Measurements from ENCODE around the gene FAM167B. TPM values are rescaled to one million over a fixed set of nuclear protein-coding genes. Genes with fewer than 3 reads are reported as not detected.

FAM167B gene
- total and polyA plus RNA-seq, 2 of the 4 experiments (the other 2 are of a cell fraction): 0.18 to 0.53 TPM

- 0 out of 2 replicates have a peak, but pooled peaks cover 2% of the 10 kb centered on the region for H4K20me1 ChIP-seq (ENCODE audit: insufficient read depth, low read length)
Measured at GRCh38 chr1:32232558-32233304, 14.3 kb upstream of the FAM167B start.

More at GRCh38 chr1:32232558-32233304, 14.3 kb upstream of the FAM167B start:
- Histone ChIP-seq H2BK120ac (ENCODE audit: low read depth, low read length) (no peak overlapping the region), H4K5ac (ENCODE audit: low read depth, low read length) (no peak overlapping the region), H4K91ac (ENCODE audit: insufficient read depth, low read depth, low read length) (no peak overlapping the region), H3K4me2 (ENCODE audit: low read depth, low read length) (no peak overlapping the region), H3K79me1 (ENCODE audit: low read depth in 1 of 2, low read length in 2 of 2) (peaks cover 0 to 16% of the 10 kb centered on the region in 2 experiments; a peak in 2 of 4 replicates), H3K36me3 (ENCODE audit: control insufficient read depth, insufficient read depth, low read length) (peaks cover 35% of the 10 kb centered on the region), H3K9ac (ENCODE audit: low read depth, low read length) (no peak overlapping the region), H2BK20ac (ENCODE audit: low read depth, low read length) (no peak overlapping the region), H3K27ac (ENCODE audit: insufficient read depth, low read length) (no peak overlapping the region), H4K8ac (ENCODE audit: low read depth in 2 of 2, low read length in 2 of 2) (no peak overlapping the region), H3K23ac (ENCODE audit: low read depth, low read length) (no peak overlapping the region), H2BK5ac (ENCODE audit: low read depth, low read length, poor library complexity, severe bottlenecking) (no peak overlapping the region), H3K14ac (replicated peaks; ENCODE audit: low read depth, low read length) (no peak overlapping the region), H3K4me3 (ENCODE audit: insufficient read depth, low read depth, low read length) (no peak overlapping the region), H3K9me3 (ENCODE audit: control insufficient read depth, insufficient read depth, low read length) (no peaks in the 10 kb centered on the region), H2AK9ac (replicated peaks; ENCODE audit: low read depth, low read length, poor library complexity) (no peak overlapping the region), H3K9me1 (ENCODE audit: insufficient read depth, low read length) (peaks cover 15% of the 10 kb centered on the region), H2BK15ac (ENCODE audit: low read depth, low read length) (no peak overlapping the region), H3K4me1 (ENCODE audit: control insufficient read depth, insufficient read depth, low read length) (peaks cover 12% of the 10 kb centered on the region), H3K18ac (ENCODE audit: low read depth, low read length) (no peak overlapping the region), H3K4ac (ENCODE audit: low read depth, low read length) (no peak overlapping the region), H3K56ac (ENCODE audit: extremely low read depth, insufficient read depth, low read length) (no peak overlapping the region), H2AK5ac (ENCODE audit: low read depth, low read length) (no peak overlapping the region), H2AFZ (replicated peaks; ENCODE audit: low read length, poor library complexity) (no peak overlapping the region), H3K27me3 (ENCODE audit: control insufficient read depth, insufficient read depth, low read length) (no peaks in the 10 kb centered on the region)
- dilution Hi-C loops (cut with HindIII; ENCODE audit: low sequenced_read_pairs, unreplicated experiment): no loop called here
- TF ChIP-seq MAZ (IDR thresholded peaks at IDR 0.05; ENCODE audit: borderline replicate concordance, low read depth, low read length) (no peak), FOS (IDR thresholded peaks at IDR 0.05; ENCODE audit: low read depth, low read length) (no peak), RFX5 (IDR thresholded peaks at IDR 0.05; ENCODE audit: low read depth, low read length) (no peak), POLR2A (IDR thresholded peaks at IDR 0.05; ENCODE audit: low read depth, low read length) (no peak), RCOR1 (IDR thresholded peaks at IDR 0.05; ENCODE audit: insufficient replicate concordance, low read length) (no peak), CTCF (conservative IDR thresholded peaks at IDR 0.05; ENCODE audit: low read depth, low read length) (no peak), CHD1 (IDR thresholded peaks at IDR 0.05; ENCODE audit: low read depth, low read length) (no peak)
- ChIA-PET CTCF (no interaction called here), POLR2A (ENCODE audit: unreplicated experiment) (no interaction called here)
- BruUV-seq (replicated peaks): no TSS peak
- intact Hi-C loops (cut with micrococcal nuclease): no loop called here
- in situ Hi-C loops (cut with MboI; ENCODE audit: low sequenced_read_pairs): no loop called here
- 88% methylated on average over 2 of the region's 8 CpGs; no CpG with 5 or more reads in 1 of the 2 experiments for WGBS, 2 experiments (ENCODE audit: extremely low coverage in 2 of 2, insufficient read length in 1 of 2)
- DNase-seq (no peak), ATAC-seq (ENCODE audit: low read depth) (no peak)

Measured in IMR-90 (cell line).